K562 (cell line): ENCODE measurements around the gene SDSL. TPM values are rescaled to one million over a fixed set of nuclear protein-coding genes. Genes with fewer than 3 reads are reported as not detected.
A peak's percentile ranks its signal among the peaks of the same experiment; 100 is the strongest.

Experiments used
- ATF7 ChIP-seq: fragments of 450-650 bp; IDR thresholded peaks from 2 replicates; pipeline ENCODE4 v1.7.1; 2014; ENCODE audit warnings: mild to moderate bottlenecking, moderate library complexity
- CBFB ChIP-seq: sonication (generic); formaldehyde crosslinking; IDR thresholded peaks from 2 replicates; pipeline ENCODE4 v1.4.0; 2020; ENCODE audit warnings: mild to moderate bottlenecking, missing genetic modification reagents
- ESRRA ChIP-seq: fragments of 450-650 bp; IDR thresholded peaks from 2 replicates; pipeline ENCODE4 v1.6.1; 2014; ENCODE audit warnings: low read depth, mild to moderate bottlenecking, moderate library complexity, borderline replicate concordance
- FIP1L1 ChIP-seq: fragments of 200-400 bp; formaldehyde crosslinking; IDR thresholded peaks from 2 replicates; pipeline ENCODE4 v1.6.1; 2018; ENCODE audit warnings: mild to moderate bottlenecking, low read depth, low read length; ENCODE audit not compliant: poor library complexity, severe bottlenecking
- HOXB6 ChIP-seq: fragments of 250-450 bp; sonication (Bioruptor Pico); IDR thresholded peaks from 2 replicates; pipeline ENCODE4 v1.5.1; 2022; ENCODE audit warnings: mild to moderate bottlenecking, borderline replicate concordance
- IFI16 ChIP-seq: fragments of 250-450 bp; sonication (Bioruptor Pico); IDR thresholded peaks from 2 replicates; pipeline ENCODE4 v2.1.2; 2022; ENCODE audit warnings: mild to moderate bottlenecking, inconsistent platforms
- JUND ChIP-seq, 2 experiments: IDR thresholded peaks; 2 replicates in 1 of 2; 3 replicates in 1 of 2; pipeline ENCODE4 v1.6.1; 2011; ENCODE audit warnings: borderline replicate concordance in 2 of 2, low read depth in 2 of 2, low read length in 2 of 2, improper control_type of control experiment in 1 of 2, missing biosample characterization in 1 of 2, missing genetic modification characterization in 1 of 2, missing genetic modification reagents in 1 of 2
- NR2C2 ChIP-seq, 2 experiments: fragments of 200-800 bp in 1 of 2; sonication (Bioruptor generic) in 1 of 2; sonication (generic) in 1 of 2; formaldehyde crosslinking in 1 of 2; IDR thresholded peaks; 2 replicates each; pipeline versions ENCODE4 v1.6.1 to v1.8.0; 2016 to 2022; ENCODE audit warnings: mild to moderate bottlenecking in 1 of 2, missing compliant biosample characterization in 1 of 2, missing genetic modification characterization in 1 of 2, missing genetic modification reagents in 1 of 2
- NR4A1 ChIP-seq, 2 experiments: fragments of 250-450 bp in 1 of 2; fragments of 450-650 bp in 1 of 2; sonication (Bioruptor Pico) in 1 of 2; IDR thresholded peaks; 2 replicates each; pipeline versions ENCODE4 v1.4.0 to v1.6.1; 2016 to 2020; ENCODE audit warnings: mild to moderate bottlenecking in 2 of 2, missing compliant biosample characterization in 1 of 2, missing genetic modification characterization in 1 of 2, moderate library complexity in 1 of 2
- PKNOX1 ChIP-seq: fragments of 450-650 bp; IDR thresholded peaks from 2 replicates; pipeline ENCODE4 v1.6.1; 2016
- RUNX1 ChIP-seq: sonication (generic); IDR thresholded peaks from 2 replicates; pipeline ENCODE4 v1.6.1; 2016; ENCODE audit warnings: antibody characterized with exemption, low read depth
- SAFB2 ChIP-seq: fragments of 200-400 bp; formaldehyde crosslinking; IDR thresholded peaks from 2 replicates; pipeline ENCODE4 v1.6.1; 2018; ENCODE audit warnings: borderline replicate concordance, low read length, low read depth, moderate library complexity; ENCODE audit not compliant: severe bottlenecking
- SMAD4 ChIP-seq: fragments of 250-450 bp; sonication (Bioruptor Pico); conservative IDR thresholded peaks from 2 replicates; pipeline ENCODE4 v1.8.0; 2021; ENCODE audit warnings: inconsistent platforms, mild to moderate bottlenecking, moderate library complexity
- SP2 ChIP-seq: IDR thresholded peaks from 2 replicates; pipeline ENCODE4 v1.6.1; 2011; ENCODE audit warnings: mild to moderate bottlenecking, low read depth, low read length, moderate library complexity; ENCODE audit not compliant: poor library complexity, severe bottlenecking; ENCODE audit errors: extremely low read depth
- SRSF7 ChIP-seq: fragments of 200-400 bp; formaldehyde crosslinking; optimal IDR thresholded peaks from 2 replicates; pipeline ENCODE3; 2017; ENCODE audit warnings: mild to moderate bottlenecking, low read depth, low read length
- TBP ChIP-seq: optimal IDR thresholded peaks from 2 replicates; pipeline ENCODE3; 2011; ENCODE audit warnings: low read depth, low read length, improper control_type of control experiment
- TEAD4 ChIP-seq, 2 experiments: sonication (generic) in 1 of 2; formaldehyde crosslinking in 1 of 2; IDR thresholded peaks; 2 replicates each; pipeline versions ENCODE4 v1.6.1 to v1.8.0; 2012 to 2022; ENCODE audit warnings: borderline replicate concordance in 1 of 2, inconsistent platforms in 1 of 2, low read length in 1 of 2, mild to moderate bottlenecking in 1 of 2, missing genetic modification reagents in 1 of 2
- ZBTB26 ChIP-seq: fragments of 450-650 bp; formaldehyde crosslinking; IDR thresholded peaks from 2 replicates; pipeline ENCODE4 v1.4.0; 2022; ENCODE audit warnings: missing genetic modification characterization
- polyA plus RNA-seq, 8 experiments: library from polyadenylated mRNA; depleted of rRNA in 4 of 8; stranded (reverse) in 5 of 8; unstranded in 3 of 8; fragments of >200 nt; fragmentation: Nextera tagmentation in 2 of 8; fragmentation: Illumina TruSeq in 1 of 8; extraction: Ambion mirVana in 2 of 8; extraction: Trizol in 1 of 8; gene quantifications; 2 replicates each; pipeline versions ENCODE4 v1.2.1 to v1.2.3, GENCODE V29; 2011 to 2014; ENCODE audit warnings: inconsistent platforms in 1 of 8, missing spikeins in 1 of 8
- total RNA-seq, 7 experiments: library from RNA; depleted of rRNA in 6 of 7; stranded (reverse); fragments of >200 nt in 6 of 7; fragmentation: Illumina TruSeq in 2 of 7; extraction: Trizol in 2 of 7; gene quantifications; 2 replicates each; pipeline versions ENCODE4 v1.2.1 to v1.2.3, GENCODE V29; 2011 to 2021; ENCODE audit warnings: low replicate concordance in 1 of 7
- TF ChIP-seq, protein P1 (sequence below): sonication (generic); formaldehyde crosslinking; IDR thresholded peaks from 2 replicates; pipeline ENCODE4 v1.8.0; 2022; ENCODE audit warnings: missing genetic modification reagents, mild to moderate bottlenecking, moderate library complexity, borderline replicate concordance
- TF ChIP-seq, protein P2 (sequence below): fragments of 200-800 bp; sonication (Bioruptor generic); IDR thresholded peaks from 2 replicates; pipeline ENCODE4 v1.6.1; 2017; ENCODE audit warnings: missing genetic modification characterization, missing compliant biosample characterization

SDSL gene
- total and polyA plus RNA-seq, 9 of the 15 experiments (the other 6 are each of a cell fraction or from before 2014, with no cell fraction given) = 0.31 to 11.0 (median 7.4) TPM

GRCh38 chr12:113422030-113422885 lies at the start of gene SDSL (continued):
- TF ChIP-seq PKNOX1 (peak; percentile 86), FIP1L1 (no peak), HOXB6 (no peak), TEAD4 (IDR thresholded peaks at IDR 0.05; ENCODE audit: low read length) (no peak), TEAD4 (CRISPR knock-in tag; IDR thresholded peaks at IDR 0.05; ENCODE audit: borderline replicate concordance) (no peak), ESRRA (0 out of 2 replicates have a peak, but pooled peaks have one; percentile 40), SMAD4 (CRISPR knock-in tag) (peak; percentile 55; the same call in 1 of the 2 replicates), SP2 (no peak), RUNX1 (no peak), SRSF7 (no peak), ZBTB26 (CRISPR knock-in tag) (no peak), ATF7 (peak; percentile 91), SAFB2 (no peak), CBFB (CRISPR knock-in tag) (no peak), IFI16 (CRISPR knock-in tag) (no peak), TBP (peak; percentile 75), NR2C2 (CRISPR knock-in tag; IDR thresholded peaks at IDR 0.05) (peak; percentile 19; the same call in 1 of the 2 replicates), NR2C2 (tag; IDR thresholded peaks at IDR 0.05) (peak; percentile 85), NR4A1 (CRISPR knock-in tag; IDR thresholded peaks at IDR 0.05) (no peak), NR4A1 (tag; IDR thresholded peaks at IDR 0.05) (peak; percentile 70), JUND (IDR thresholded peaks at IDR 0.05; ENCODE audit: borderline replicate concordance, low read depth, low read length) (peak; percentile 99), JUND (tag; IDR thresholded peaks at IDR 0.05; ENCODE audit: borderline replicate concordance, low read depth, low read length) (peak; percentile 97)
- TF ChIP-seq, protein P1, sequence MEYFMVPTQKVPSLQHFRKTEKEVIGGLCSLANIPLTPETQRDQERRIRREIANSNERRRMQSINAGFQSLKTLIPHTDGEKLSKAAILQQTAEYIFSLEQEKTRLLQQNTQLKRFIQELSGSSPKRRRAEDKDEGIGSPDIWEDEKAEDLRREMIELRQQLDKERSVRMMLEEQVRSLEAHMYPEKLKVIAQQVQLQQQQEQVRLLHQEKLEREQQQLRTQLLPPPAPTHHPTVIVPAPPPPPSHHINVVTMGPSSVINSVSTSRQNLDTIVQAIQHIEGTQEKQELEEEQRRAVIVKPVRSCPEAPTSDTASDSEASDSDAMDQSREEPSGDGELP (CRISPR knock-in tag) = peak; percentile 69; the same call in 1 of the 2 replicates
- TF ChIP-seq, protein P2, sequence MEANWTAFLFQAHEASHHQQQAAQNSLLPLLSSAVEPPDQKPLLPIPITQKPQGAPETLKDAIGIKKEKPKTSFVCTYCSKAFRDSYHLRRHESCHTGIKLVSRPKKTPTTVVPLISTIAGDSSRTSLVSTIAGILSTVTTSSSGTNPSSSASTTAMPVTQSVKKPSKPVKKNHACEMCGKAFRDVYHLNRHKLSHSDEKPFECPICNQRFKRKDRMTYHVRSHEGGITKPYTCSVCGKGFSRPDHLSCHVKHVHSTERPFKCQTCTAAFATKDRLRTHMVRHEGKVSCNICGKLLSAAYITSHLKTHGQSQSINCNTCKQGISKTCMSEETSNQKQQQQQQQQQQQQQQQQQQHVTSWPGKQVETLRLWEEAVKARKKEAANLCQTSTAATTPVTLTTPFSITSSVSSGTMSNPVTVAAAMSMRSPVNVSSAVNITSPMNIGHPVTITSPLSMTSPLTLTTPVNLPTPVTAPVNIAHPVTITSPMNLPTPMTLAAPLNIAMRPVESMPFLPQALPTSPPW (CRISPR knock-in tag) = no peak; the same call in none of the 2 replicates
